AG09319 (cell line): ENCODE data around the gene TXNDC2.

Source experiments
- DNase-seq: peaks from one replicate; pipeline ENCODE4 v3.0.0-alpha.2; 2010; ENCODE audit warnings: low read depth; ENCODE audit errors: extremely low read depth
- TF ChIP-seq, protein P1 (sequence below): IDR thresholded peaks from 2 replicates; pipeline ENCODE4 v1.5.1; 2011; ENCODE audit warnings: low read depth, mild to moderate bottlenecking, inconsistent platforms, low read length, moderate library complexity

The TXNDC2 gene

DNA sequence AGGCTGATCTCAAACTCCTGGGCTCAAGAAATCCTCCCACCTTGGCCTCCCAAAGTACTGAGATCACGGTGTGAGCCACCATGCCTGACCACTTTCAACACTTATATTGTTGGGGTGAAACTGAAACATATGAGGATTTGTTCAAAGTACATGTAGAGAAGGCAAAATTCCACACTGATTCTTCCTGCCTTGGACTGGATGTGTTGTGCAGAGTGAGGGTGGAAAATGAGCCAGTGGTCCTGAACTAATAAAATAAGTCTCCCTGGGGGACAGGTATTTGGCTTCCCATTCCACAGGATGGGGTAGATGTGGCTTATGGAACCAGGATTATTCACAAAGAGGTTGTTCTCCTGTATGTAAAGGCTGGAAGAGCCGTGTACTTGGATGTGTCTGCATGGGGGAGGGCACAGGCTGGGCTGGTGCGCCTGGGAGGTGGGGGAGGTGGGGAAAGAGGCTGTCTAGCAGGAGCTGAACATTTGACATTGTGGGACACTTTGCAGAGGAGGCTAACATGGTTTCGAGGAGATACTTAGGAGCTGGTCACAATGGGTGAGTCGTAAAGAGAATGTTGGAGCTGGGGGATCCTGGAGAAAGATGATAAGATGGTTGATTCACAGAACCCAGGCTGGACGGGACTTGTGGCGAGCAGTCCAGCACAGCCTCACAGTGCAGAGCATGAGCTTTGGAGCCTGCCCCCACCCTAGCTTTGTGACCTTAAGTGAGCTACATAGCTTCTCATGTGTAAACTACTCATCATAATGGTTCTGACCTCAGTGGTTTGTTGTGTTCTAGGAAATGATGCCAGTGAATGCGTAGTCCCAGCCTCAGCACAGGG lies at the start of gene TXNDC2:
TSS of gene TXNDC2 (plus strand) at position 804 of the 835 bp plus-strand sequence. CDS start 708 bp downstream, outside the sequence.
- no peak for DNase-seq
- TF ChIP-seq, protein P1, sequence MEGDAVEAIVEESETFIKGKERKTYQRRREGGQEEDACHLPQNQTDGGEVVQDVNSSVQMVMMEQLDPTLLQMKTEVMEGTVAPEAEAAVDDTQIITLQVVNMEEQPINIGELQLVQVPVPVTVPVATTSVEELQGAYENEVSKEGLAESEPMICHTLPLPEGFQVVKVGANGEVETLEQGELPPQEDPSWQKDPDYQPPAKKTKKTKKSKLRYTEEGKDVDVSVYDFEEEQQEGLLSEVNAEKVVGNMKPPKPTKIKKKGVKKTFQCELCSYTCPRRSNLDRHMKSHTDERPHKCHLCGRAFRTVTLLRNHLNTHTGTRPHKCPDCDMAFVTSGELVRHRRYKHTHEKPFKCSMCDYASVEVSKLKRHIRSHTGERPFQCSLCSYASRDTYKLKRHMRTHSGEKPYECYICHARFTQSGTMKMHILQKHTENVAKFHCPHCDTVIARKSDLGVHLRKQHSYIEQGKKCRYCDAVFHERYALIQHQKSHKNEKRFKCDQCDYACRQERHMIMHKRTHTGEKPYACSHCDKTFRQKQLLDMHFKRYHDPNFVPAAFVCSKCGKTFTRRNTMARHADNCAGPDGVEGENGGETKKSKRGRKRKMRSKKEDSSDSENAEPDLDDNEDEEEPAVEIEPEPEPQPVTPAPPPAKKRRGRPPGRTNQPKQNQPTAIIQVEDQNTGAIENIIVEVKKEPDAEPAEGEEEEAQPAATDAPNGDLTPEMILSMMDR = no peak

DNA sequence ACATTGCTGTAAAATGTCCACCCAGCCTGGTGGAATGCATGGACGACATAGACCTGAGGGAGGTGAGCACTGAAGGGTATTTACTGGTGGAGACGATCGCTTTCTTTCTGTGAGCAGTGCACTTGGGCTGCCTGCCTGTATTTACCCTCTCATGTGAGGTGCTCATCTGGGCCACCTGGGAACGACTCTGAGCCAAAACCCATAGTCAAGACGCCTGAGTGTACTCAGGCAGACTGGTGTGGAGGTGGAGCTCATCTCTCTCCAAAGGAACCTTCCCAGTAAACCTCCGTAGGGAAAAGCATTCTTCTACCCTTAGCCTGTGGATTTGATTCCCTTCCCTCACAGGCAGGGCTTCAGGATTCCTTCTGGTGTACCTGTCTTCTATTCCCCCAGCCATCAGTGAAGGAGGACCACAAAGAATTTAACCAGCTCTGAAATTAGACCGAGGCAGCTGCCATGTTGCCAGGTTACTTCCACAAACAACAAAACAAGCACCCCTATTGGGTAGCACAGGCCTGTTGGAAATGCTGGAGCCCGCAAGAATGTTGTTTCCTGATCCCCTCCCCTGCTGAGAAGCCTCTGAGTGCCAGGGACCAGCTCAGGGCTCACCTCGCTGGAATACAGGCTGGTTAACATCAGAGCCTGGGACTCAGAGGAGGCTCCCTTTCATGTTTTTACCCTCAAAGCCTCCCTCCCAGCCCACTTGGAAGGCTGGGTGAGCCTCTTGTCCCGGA lies 47.5 kb upstream of the TXNDC2 start:
- DNase-seq = no peak
- TF ChIP-seq, protein P1 = no peak

DNA sequence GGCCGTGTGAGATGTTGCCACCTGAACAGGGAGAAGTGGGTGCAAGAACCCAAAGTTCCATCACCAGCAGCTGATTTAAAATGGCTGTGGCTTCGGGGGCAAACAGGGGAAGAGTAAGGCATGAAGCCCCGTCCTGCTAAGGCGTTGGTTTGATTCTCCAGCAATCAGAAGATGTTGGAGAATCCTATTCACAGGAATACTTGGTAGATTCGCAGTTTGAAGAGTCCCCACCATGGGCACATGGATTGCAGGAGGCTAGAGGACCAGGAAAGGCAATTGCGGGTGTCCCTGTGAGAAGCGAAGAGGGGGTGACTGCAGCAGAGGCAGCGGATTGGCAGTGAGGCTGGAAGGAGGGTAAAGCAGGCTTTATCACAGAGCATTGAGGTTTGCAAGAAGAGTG lies 46.6 kb upstream of the TXNDC2 start:
- TF ChIP-seq, protein P1 = no peak

DNA sequence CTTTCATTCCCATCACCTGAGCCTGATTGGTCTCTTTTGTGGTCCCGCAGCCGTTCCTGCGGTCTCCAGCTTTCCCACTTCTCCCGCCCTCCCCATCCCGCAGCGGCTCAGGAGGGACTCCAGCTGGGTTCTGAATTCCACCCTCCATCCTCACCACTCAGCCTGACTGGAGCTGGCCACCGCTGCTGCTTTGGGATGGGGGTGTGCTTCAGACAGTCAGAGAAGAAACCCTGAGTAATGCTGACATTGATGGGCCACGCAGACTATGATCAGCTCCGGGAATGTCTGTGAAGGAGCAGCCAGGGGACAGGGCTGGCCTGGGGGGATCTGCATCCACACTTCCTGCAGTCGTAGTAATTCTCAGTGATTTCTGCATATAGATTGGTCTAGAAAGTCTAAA lies 45.9 kb upstream of the TXNDC2 start:
- no peak for DNase-seq
- TF ChIP-seq, protein P1 = no peak

More for the DNA sequence above, 46.6 kb upstream of the TXNDC2 start:
- no peak for DNase-seq

DNA sequence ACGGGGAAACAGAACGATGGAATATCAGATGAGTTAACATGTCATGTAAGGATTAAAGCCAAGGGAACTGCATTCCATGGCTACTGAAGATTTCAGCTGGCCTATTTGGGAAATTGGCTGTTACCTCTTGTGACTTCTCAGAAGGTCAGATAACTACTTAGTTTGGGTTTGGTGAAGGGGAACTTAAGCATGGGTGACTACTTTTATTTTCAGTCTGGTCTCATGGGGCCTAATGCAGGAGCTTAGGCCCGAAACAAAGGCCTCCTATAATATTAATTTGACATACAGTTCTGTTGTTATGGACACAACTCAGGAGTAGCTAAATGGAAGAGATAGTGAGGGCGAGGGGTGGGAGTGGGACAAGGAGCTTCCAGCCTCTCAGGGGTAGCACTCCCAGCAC lies 44.0 kb upstream of the TXNDC2 start:
- no peak for DNase-seq
- TF ChIP-seq, protein P1 = no peak

DNA sequence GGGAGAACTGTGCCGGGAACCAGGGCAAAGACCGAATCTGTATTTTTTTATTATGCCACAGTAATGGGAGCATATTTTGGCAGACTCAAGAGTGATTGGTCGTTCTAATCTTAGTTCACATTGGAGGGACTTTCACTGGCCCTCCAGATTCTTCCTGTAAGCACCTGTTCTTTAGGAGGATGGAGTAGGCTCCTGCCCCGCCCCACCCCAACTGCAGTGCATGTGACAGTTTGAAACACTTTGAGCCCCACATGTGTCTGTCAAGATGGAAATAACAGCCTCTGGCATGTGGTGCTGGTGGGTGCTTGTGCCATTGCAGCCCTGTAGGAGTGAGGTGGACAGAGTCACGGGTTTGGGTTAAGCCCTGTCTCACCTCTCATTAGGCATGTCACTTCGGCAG lies 43.3 kb upstream of the TXNDC2 start:
- no peak for DNase-seq
- TF ChIP-seq, protein P1 = no peak

DNA sequence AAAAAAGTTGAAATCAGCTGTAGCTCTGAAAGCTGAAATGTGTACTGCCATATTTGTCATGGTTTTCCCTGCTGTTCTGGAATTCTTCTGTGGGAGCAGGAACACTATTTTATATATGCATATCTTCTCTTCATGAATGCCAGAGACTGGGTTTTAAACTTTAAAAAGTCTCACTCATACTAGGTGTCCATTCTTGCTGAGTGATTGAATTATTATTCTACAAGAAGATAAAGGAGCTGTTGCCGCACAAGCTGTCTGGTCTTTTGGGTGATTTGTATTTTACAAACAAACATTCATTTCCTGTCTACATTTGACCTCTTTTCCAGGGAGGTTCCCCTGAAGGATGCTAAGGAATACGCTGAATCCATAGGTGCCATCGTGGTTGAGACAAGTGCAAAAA lies 40.5 kb upstream of the TXNDC2 start:
- TF ChIP-seq, protein P1 = no peak
- DNase-seq = no peak
